NB4 (cell line): ENCODE measurements around the gene C6orf132.

Experiments
- DNase-seq: peaks from one replicate; pipeline ENCODE4 v3.0.0; 2010; ENCODE audit warnings: low read depth
- H3K4me3 ChIP-seq: one replicate; pipeline ENCODE4 v1.5.1; 2011; ENCODE audit warnings: mild to moderate bottlenecking, low read depth, low read length, moderate library complexity
- CTCF ChIP-seq: IDR thresholded peaks from one replicate; pipeline ENCODE4 v1.5.1; 2012; ENCODE audit warnings: low read depth, low read length
- MAX ChIP-seq: IDR thresholded peaks from 2 replicates; pipeline ENCODE4 v1.6.1; 2011; ENCODE audit warnings: low read depth, low read length
- MYC ChIP-seq: IDR thresholded peaks from 2 replicates; pipeline ENCODE4 v1.6.1; 2011; ENCODE audit warnings: low read depth, low read length
- POLR2A ChIP-seq: IDR thresholded peaks from 2 replicates; pipeline ENCODE4 v1.6.1; 2011; ENCODE audit warnings: mild to moderate bottlenecking; ENCODE audit not compliant: insufficient read length; ENCODE audit errors: extremely low read depth

Gene C6orf132

GRCh38 chr6:42105709-42106108 lies 36.7 kb downstream of the C6orf132 start:
- H3K4me3 ChIP-seq: no peak overlapping the region
- TF ChIP-seq MAX (no peak), CTCF (no peak), POLR2A (no peak), MYC (no peak)
- DNase-seq: no peak

GRCh38 chr6:42105156-42105648 lies 37.2 kb downstream of the C6orf132 start:
- TF ChIP-seq POLR2A: no peak
- TF ChIP-seq MYC: no peak
- no peak for TF ChIP-seq CTCF
- no peak for TF ChIP-seq MAX
- DNase-seq: peak; percentile 30
- no peak overlapping the region for H3K4me3 ChIP-seq

GRCh38 chr6:42104804-42105125 lies 37.7 kb downstream of the C6orf132 start:
- H3K4me3 ChIP-seq: no peak overlapping the region
- DNase-seq: no peak
- TF ChIP-seq MYC (no peak), POLR2A (no peak), MAX (no peak), CTCF (no peak)

GRCh38 chr6:42104095-42104803 lies 38.2 kb downstream of the C6orf132 start:
- H3K4me3 ChIP-seq: peak overlapping the region; percentile 47
- TF ChIP-seq POLR2A (no peak), CTCF (peak; percentile 97)
- DNase-seq: peak; percentile 87

GRCh38 chr6:42103753-42104094 lies 38.7 kb downstream of the C6orf132 start:
- no peak for DNase-seq
- H3K4me3 ChIP-seq: peak overlapping the region; percentile 47
- TF ChIP-seq MAX (no peak), MYC (no peak), CTCF (no peak), POLR2A (no peak)

GRCh38 chr6:42103216-42103615 lies 39.2 kb downstream of the C6orf132 start:
- H3K4me3 ChIP-seq: no peak overlapping the region
- DNase-seq: no peak
- TF ChIP-seq MAX: no peak
- TF ChIP-seq CTCF: no peak
- no peak for TF ChIP-seq POLR2A
- no peak for TF ChIP-seq MYC
